Caki2 (cell line): Measurements from ENCODE around the gene FBXW11. TPM values are rescaled to one million over a fixed set of nuclear protein-coding genes. Genes with fewer than 3 reads are reported as not detected.

Source experiments
- DNase-seq: peaks from one replicate; pipeline ENCODE4 v3.0.0-alpha.2; 2015; ENCODE audit warnings: low read depth
- in situ Hi-C: cut with HindIII; loops from 2 replicates; pipeline ENCODE4 v1.10.0; 2016; ENCODE audit warnings: low sequenced_read_pairs, low pct_unique_long_range_greater_than_20kb, mixed read lengths
- total RNA-seq: library from RNA; depleted of rRNA; stranded (reverse); fragments of >200 nt; shearing (Covaris generic); gene quantifications from 2 replicates; pipeline ENCODE4 v1.2.3, GENCODE V29; 2014; ENCODE audit warnings: low replicate concordance; rRNA removed

Gene FBXW11
- 51.2 and 53.5 TPM in 2 replicates for total RNA-seq

DNA sequence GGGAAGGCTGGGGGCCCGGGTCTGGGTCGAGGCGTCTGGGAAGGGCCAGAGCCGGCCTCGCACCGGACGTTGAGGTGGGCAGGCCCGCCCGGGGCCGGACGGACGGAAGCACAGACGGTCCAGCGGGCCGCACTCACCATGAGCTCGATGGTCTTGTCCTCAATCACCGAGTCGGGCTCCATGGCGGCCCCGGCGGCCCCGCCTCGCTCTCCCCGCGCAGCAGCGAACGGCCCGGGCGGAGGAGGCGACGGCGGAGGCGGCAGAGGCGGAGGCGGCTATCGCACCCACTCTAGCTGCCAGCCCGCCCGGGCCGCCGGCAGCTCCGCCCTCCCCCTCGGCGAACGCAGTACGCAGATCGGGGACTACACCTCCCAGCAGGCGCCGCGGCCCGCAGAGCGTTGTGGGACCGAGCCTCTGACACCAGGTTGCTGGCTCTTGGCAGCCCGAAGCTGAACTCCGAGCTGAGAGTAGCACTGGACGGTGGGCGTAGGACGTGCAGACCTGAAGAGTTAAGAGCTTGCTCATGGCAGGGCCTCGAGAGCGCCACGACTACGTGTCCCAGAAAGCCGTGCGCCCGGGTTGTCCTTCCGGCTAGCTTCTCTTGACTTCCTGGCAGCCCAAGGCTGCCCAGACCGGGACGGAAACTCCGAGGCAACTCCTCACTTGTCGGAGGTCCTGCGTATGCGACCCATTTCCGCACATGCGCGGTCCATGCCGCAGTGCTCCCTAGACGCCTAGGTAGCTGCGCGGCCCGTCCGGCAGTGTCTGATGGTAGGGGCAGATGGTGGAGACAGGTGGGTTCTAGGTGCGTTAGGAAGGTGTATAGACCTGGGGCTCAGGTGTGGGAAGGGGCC is at the start of gene FBXW11:
TSS of gene FBXW11 (minus strand) at position 318 of the 854 bp plus-strand sequence. CDS start at position 182, 136 bp downstream.
- peak; percentile 98 for DNase-seq
- in situ Hi-C loops = no loop called here

DNA sequence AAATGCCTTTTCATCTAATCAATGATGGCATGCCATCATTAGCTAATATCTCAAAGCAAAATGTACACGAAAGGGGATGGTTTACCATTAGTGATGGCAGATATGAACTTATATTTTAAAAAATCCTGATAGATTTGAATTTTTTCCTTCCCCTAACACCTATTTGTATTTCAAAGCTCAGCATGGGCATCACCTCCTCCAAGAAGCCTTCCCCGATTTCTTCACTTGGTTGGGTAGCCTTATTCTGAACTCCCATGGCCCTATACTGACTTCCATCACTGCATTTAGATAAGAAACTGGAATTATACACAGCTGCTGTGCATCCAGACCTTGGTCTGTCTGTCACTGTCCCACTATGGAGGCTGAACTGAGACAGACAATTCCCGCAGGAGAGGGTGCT is 49.6 kb upstream of the FBXW11 start:
- in situ Hi-C loops = no loop called here
- no peak for DNase-seq

DNA sequence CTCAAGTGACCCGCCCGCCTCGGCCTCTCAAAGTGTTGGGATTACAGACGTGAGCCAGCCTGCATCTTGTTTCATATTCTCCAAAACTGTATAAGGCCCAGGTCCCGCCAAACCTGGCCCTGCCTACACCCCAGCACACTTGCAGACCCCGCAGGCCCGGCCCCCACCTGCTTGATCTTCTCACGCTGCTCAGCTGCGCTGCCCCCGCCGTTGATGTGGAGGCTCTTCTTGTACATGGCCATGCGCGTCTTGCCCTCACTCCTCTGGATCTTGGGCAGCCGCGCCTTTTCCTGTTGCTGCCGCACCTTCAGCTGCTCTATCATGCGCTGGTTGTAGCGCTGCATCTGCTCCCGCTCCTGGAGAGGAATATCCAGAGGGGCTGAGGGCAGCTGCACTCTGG is 49.0 kb upstream of the FBXW11 start:
- DNase-seq = no peak
- in situ Hi-C loops = no loop called here

DNA sequence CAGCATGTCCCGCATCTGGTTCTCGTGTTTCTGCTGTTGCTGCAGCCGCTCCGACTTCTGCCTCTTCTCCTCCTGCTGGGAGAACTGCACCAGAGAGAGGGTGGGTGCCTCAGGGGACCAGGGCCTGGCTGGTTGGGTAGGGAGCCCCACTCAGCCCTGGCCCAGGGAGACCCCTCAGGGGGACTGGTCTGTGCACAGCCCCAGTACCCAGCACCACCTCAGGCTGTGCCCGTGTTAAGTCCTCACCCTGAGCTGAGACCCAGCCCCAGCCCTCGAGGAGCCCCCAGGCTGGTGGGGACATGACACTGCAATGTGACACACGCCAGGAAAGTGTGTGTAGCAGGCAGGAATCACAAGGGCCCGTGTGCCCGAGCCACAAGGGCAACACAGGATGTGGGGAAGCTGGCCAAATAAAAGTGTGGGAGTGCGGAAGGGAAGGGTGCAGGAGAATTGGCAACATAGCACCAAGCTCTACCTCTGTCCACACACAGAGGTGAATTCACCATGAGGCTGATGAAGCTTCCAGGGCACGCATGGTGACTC is 48.2 kb upstream of the FBXW11 start:
- in situ Hi-C loops = no loop called here
- no peak for DNase-seq

DNA sequence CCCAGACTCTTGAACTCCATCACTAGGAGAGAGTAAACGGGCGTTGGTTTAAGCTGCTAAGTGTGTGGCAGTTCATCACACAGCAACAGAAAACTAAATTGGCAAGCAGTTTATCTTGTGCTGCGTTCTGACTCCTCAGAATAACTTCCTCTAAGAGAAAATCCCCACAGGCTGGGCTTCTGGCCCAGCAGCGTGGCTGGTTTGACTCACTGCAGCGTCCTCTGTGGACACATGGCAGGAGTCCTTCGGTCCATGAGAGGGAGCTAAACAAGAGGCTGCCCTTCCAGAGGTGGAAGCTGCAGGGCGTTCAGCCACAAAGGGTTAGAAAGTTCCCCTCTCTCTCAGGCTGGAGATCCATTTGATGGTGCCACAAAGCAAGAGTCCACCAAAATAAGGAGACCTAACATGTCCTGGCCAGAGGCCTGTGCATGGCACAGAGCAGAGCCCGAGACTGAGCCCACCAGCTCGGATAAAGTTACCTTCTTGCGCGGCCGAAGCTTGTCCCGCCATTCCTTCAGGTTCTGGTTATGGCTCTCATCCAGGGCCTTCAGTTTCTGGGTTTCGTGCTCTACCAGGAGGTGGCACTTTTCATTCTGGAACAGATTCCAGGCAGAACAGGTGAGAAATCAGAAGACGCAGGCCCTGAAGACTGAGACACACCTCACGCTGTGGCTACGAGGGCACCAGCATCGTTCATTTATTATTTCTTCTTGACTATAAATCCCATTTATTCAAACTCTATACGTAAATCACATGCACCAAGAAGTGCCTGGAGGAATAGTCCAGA is 46.2 kb upstream of the FBXW11 start:
- peak; percentile 49 for DNase-seq
- in situ Hi-C loops = no loop called here

DNA sequence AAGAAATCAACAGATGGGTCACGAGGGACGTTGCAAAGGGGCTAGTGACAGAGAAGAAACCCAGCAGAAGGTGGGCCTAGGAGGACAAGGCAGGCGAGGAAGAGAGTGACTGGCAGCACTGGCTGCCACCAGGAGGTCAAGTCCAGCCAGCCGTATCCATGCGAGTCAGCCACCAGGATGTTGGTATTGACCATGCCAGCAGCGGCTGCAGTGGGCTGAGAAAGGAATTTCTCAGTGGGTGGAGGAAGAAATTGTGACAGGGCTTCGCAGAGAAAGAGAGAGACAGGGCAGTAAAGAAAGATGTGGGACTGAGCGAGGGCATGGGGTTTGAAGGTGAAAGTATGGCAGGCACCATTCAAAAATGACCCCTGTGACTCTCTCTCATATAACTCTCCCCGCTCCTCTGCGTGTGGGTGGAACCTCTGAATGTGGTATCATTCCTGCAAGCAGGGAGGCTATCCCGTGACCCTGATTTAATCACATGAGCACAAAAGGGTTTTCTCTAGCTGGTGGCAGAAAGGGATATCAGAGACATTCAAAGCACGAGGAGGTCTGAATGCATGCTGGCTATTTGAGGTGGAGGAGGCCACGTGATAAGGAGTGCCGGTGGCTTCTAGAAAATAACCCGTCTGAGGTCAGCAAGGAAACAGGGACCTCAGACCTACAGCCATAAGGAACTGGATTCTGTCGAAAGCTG is 45.4 kb upstream of the FBXW11 start:
- peak; percentile 80 for DNase-seq

DNA sequence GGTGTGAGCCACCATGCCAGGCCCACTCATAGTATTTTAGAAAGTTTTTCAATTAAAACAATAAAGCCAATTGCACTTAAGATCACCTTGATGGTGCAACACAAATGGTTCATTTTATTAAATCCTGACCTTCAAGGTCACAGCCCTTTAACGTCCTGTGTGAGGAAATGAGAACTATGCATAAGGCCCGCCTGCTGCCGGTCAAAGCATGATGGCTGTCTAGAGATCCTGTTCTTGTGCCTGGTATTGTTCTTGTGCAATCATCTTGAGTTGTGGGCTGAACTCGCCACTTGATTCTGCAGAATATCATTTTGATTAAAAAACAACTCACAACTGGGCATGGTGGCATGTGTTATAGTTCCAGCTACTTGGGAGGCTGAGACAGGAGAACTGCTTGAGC is 43.6 kb upstream of the FBXW11 start:
- in situ Hi-C loops = no loop called here
- no peak for DNase-seq

More for the DNA sequence above, 45.4 kb upstream of the FBXW11 start:
- in situ Hi-C loops = no loop called here

DNA sequence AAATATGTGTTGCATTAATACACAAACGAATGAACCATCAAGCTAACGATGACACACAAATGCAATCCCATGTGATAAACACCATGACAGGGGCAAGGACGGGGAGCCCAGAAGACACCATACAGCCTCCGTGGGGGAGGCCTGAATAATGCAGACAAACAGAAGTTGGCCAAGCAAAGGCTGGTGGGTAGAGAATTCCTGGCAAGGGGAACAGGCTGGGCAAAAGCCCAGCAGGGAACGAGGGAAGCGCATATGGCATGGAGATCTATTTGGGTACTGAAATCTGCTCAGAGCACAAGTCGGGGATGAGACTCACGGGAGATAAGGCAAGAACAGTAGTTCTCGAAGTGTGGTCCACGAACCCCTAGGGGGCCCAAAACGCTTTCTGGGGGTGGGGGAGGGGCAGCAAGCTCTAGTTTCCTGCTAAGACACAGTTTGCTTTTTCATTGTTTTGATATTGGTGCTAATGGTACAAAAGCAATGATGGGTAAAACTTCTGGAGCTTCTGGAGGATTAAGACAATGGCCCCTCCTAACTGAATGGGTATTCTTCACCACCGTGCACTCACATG is 42.9 kb upstream of the FBXW11 start:
- in situ Hi-C loops = no loop called here
- DNase-seq = no peak

DNA sequence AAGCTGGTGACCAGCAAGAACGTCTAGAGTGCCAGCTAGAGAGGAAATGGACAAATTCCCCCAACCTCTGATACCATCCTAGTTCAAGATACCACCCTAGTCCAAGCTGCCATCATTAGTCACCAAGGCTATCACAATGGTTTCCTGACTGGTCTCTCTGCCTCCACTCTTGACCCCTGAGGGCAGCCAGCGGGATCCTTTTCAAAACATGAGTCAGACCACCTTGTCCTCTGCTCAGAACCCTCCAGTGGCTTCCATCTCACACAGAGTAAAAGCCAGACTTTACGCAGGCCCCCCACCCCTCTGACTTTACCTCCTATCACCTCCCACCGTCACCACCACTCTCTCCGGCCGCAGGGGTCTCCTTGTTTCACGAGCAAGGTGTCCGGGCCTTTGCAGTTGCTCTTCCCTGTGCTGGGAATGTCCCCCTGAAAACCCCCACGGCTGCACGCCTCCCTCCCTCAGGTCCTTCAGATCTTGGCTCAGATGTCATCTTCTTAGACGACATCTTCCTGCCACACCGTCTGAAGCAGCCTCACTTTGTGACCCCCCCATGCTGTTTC is 42.2 kb upstream of the FBXW11 start:
- no peak for DNase-seq
- in situ Hi-C loops = no loop called here

DNA sequence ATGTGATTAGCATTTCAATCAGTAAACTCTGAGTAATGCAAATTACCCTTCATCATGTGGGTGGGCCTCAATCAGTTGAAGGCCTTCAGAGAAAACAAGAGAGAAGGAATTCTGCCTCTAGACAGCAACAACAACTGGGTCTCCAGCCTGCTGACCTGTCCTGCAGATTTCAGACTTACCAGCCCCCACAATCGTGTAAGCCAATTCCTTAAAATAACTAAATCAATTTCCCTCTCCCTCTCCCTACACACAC is 41.7 kb upstream of the FBXW11 start:
- DNase-seq = no peak
- in situ Hi-C loops = no loop called here

DNA sequence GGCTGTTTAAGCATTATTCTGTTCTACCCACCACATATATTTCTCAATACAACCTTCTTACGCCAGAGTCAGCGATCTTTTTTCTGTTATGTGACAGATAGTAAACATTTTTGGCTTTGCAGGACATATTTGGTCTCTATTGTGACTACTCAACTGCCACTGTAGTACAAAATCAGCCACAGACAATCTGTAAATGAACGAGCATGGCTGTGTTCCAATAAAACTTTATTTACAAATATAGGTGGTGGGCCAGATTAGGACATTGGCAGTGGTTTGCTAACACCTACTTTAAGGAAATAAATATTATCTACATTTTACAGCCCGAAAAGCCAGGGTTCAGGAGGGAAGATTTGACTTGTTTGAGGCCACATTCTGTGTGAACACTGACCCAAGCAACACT is 40.2 kb upstream of the FBXW11 start:
- in situ Hi-C loops = no loop called here
- DNase-seq = no peak

DNA sequence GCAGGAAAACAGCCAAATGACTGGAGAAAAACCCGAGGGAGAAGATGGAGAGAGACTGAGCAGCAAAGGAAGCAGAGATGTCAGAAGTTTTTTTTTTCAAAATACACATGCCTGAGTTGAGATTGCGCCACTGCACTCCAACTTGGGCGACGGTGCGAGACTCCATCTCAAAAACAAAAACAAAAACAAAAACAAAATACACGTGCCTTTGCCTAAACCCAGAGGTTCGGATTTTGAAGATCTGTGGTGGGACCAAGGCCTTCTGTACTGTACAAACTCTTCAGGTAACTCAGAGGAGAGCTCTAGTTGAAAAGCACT is 38.8 kb upstream of the FBXW11 start:
- in situ Hi-C loops = no loop called here
- no peak for DNase-seq

DNA sequence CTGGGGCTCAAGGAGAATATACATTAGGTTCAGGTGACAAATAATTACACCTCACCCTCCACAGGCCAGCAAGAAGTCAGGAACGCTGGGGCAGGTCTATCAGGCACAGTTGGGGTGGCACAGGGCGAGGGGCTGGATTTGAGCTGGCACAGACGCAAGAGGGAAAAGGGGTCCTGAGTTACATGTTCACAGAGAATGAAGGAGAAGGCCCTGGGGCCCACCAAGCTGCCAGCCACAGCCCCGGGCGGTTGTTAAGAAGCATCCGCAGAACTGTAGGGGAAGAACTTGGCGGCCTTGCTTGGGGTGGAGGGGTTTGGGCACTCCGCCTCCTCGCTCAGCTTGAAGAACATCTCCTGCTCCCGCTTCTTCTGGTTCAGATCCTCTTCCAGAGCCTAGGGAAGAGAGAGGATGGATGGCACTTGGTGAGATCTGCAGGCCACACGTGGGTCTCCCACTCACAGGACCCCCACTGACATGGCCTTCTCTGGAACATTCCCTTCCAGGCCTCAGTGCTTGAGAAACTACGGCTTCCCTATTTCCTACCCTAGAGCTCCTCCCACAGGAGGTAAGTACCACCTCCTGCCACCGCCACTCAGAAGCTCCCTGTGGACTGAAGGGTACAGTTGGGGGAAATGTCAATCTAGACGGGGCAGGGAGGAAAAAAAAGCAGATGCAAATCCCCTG is 38.3 kb upstream of the FBXW11 start:
- DNase-seq = no peak
- in situ Hi-C loops = no loop called here

DNA sequence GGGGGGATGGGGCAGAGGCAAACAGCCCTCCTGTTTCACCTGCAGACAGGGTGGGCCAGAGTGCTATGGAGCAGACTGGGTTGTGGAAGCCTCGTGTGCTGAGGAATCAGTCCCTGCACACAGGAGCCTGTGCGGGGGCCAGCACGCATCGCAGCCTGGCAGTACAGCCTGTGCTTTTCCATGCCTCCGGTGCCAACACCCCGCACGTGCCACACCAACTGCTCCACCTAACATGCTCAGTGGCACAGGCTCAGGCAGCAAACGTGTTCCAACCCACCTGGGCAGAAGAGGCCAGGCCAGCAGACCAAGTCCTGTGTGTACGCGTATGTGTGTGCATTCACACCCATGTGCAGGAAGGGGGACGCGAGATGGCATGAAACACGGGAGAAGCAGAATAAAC is 37.4 kb upstream of the FBXW11 start:
- in situ Hi-C loops = no loop called here
- no peak for DNase-seq

DNA sequence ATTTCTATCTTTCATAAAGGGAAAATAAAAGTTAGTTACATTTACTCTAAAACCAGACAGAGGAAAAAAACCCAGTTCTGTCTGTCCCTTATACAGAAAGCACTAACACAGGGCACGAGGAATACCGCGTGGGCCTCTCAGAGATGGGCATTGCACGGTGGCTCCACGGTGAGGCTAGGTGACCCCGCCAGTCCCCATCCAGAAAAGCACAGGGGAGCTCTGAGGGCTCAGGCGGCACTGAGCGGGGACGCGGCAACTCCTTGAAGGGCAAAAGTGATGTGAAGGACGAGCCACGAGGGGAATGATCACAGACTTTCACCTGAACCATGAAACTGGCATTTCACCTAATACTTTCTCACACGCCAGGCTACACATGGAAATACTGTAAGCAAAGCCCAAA is 35.7 kb upstream of the FBXW11 start:
- DNase-seq = no peak
- in situ Hi-C loops = no loop called here

DNA sequence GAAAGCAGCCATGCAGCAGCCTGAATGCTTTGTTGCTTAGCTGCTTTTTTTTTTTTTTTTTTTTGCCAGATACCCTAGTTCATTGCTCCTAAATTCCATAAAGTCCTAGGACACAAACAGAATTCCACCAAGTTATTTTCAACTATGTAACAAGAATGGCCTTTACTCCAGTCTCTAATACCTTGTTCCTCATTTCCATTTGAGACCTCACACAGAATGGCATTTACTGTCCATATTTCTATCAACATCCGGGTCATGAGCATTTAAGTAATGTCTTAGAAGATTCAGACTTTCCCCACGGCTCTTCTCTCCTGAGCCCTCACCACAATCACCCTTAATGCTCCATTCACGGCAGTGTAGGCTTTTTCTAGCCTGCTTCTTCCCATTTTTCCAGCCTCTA is 31.7 kb upstream of the FBXW11 start:
- DNase-seq = no peak
- in situ Hi-C loops = no loop called here

DNA sequence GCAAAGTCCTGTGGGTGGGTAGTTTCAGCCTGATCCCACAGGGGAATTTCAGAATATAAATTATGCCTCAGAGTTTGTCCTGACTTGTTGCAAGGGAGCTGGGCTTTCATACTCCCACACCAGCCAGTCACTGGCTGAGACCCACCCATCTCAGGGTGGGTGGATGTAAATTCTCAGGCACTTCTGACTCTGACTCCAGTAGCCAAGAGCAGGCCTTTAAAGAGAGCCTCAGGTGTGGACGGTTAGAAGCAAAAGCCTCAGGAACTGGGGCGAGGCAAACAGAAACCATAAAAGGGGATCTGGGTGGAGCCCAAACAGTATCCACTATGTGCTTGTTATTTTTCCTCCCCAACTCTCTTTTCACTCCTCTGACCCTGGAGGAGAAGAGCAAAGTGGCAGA is 28.6 kb upstream of the FBXW11 start:
- in situ Hi-C loops = no loop called here

DNA sequence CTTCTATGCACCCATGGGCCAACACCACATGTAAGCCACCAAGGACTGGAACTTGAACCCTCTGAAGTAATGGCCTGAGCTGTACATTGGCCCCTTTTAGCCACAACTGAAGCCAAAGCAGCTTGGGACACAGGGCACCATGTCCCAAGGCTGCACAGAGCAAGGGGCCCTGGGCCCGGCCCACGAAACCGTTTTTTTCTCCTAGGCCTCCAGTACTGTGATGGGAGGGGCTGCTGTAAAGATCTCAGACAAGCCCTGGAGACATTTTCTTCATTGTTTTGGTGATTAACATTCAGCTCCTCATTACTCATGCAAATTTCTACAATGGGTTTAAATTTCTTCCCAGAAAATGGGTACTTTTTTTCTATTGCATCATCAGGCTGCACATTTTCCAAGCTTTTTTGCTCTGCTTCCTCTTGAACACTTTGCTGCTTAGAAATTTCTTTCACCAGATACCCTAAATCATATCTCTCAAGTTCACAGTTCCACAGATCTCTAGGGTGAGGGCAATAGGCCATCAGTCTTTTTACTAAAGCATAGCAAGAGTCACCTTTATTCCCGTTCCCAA is 25.5 kb upstream of the FBXW11 start:
- in situ Hi-C loops = no loop called here
- no peak for DNase-seq

More for the DNA sequence above, 28.6 kb upstream of the FBXW11 start:
- DNase-seq = no peak
